NB4 (cell line): ENCODE results near the gene DAAM2.

Experiments used
- DNase-seq: peaks from one replicate; pipeline ENCODE4 v3.0.0; 2010; ENCODE audit warnings: low read depth
- H3K4me3 ChIP-seq: one replicate; pipeline ENCODE4 v1.5.1; 2011; ENCODE audit warnings: mild to moderate bottlenecking, low read depth, low read length, moderate library complexity
- CTCF ChIP-seq: IDR thresholded peaks from one replicate; pipeline ENCODE4 v1.5.1; 2012; ENCODE audit warnings: low read depth, low read length
- MAX ChIP-seq: IDR thresholded peaks from 2 replicates; pipeline ENCODE4 v1.6.1; 2011; ENCODE audit warnings: low read depth, low read length
- MYC ChIP-seq: IDR thresholded peaks from 2 replicates; pipeline ENCODE4 v1.6.1; 2011; ENCODE audit warnings: low read depth, low read length
- POLR2A ChIP-seq: IDR thresholded peaks from 2 replicates; pipeline ENCODE4 v1.6.1; 2011; ENCODE audit warnings: mild to moderate bottlenecking; ENCODE audit not compliant: insufficient read length; ENCODE audit errors: extremely low read depth

The DAAM2 gene

GRCh38 chr6:39896701-39897100 lies 104.5 kb downstream of the DAAM2 start:
- TF ChIP-seq POLR2A: no peak
- TF ChIP-seq MYC: no peak
- TF ChIP-seq MAX: no peak
- no peak for TF ChIP-seq CTCF
- no peak overlapping the region for H3K4me3 ChIP-seq
- DNase-seq: no peak

- DNase-seq: no peak
- no peak for TF ChIP-seq POLR2A
- no peak for TF ChIP-seq MAX
- TF ChIP-seq CTCF: no peak
- TF ChIP-seq MYC: no peak
- no peak overlapping the region for H3K4me3 ChIP-seq
Measured at GRCh38 chr6:39897698-39898097, 105.5 kb downstream of the DAAM2 start.

- TF ChIP-seq MAX (no peak), MYC (no peak), POLR2A (no peak), CTCF (no peak)
- DNase-seq: no peak
- H3K4me3 ChIP-seq: no peak overlapping the region
Measured at GRCh38 chr6:39898625-39899024, 106.4 kb downstream of the DAAM2 start.

- no peak overlapping the region for H3K4me3 ChIP-seq
- DNase-seq: no peak
- TF ChIP-seq CTCF (no peak), MYC (no peak), MAX (no peak), POLR2A (no peak)
Measured at GRCh38 chr6:39899554-39900295, 107.5 kb downstream of the DAAM2 start.

GRCh38 chr6:39901116-39901655 lies 109.0 kb downstream of the DAAM2 start:
- TF ChIP-seq MAX (no peak), MYC (no peak), POLR2A (no peak), CTCF (no peak)

More at GRCh38 chr6:39901116-39901655, 109.0 kb downstream of the DAAM2 start:
- no peak overlapping the region for H3K4me3 ChIP-seq
- DNase-seq: no peak
